Adrenal gland (tissue), 5 donors: ENCODE results near the gene DUSP8.
"Not testable (repeated sequence)": the region's sequence is repeated elsewhere in the genome, so short reads cannot be mapped to it uniquely, and the experiment has no call there.

ENCODE experiments used
- POLR2A ChIP-seq, 2 donors: fragments of 450-650 bp; IDR thresholded peaks; one replicate each; pipeline ENCODE4 v1.6.1; 2017; ENCODE audit warnings: antibody characterized with exemption in 2 of 2, mild to moderate bottlenecking in 2 of 2, moderate library complexity in 1 of 2
- TF ChIP-seq, protein P1 (sequence below), 6 experiments: fragments of 450-650 bp in 4 of 6; fragments of 200-600 bp in 2 of 6; sonication (generic) in 1 of 6; IDR thresholded peaks; 1 replicate in 5 of 6; 2 replicates in 1 of 6; pipeline versions ENCODE4 v1.5.1 to v1.8.0; 2016 to 2021; ENCODE audit warnings: antibody characterized with exemption in 6 of 6, mild to moderate bottlenecking in 2 of 6, moderate library complexity in 1 of 6
- donor health status: DM: no; HTN: no; CAD: no.

- TF ChIP-seq, protein P1, sequence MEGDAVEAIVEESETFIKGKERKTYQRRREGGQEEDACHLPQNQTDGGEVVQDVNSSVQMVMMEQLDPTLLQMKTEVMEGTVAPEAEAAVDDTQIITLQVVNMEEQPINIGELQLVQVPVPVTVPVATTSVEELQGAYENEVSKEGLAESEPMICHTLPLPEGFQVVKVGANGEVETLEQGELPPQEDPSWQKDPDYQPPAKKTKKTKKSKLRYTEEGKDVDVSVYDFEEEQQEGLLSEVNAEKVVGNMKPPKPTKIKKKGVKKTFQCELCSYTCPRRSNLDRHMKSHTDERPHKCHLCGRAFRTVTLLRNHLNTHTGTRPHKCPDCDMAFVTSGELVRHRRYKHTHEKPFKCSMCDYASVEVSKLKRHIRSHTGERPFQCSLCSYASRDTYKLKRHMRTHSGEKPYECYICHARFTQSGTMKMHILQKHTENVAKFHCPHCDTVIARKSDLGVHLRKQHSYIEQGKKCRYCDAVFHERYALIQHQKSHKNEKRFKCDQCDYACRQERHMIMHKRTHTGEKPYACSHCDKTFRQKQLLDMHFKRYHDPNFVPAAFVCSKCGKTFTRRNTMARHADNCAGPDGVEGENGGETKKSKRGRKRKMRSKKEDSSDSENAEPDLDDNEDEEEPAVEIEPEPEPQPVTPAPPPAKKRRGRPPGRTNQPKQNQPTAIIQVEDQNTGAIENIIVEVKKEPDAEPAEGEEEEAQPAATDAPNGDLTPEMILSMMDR (IDR thresholded peaks at IDR 0.05), result not testable (repeated sequence)
- not testable (repeated sequence) for TF ChIP-seq POLR2A (IDR thresholded peaks at IDR 0.05)
Measured at GRCh38 chr11:1510351-1510750, 61.7 kb downstream of the DUSP8 start.
